GM12801 (cell line): Measurements from ENCODE around the gene EZR.

ENCODE experiments used
- TF ChIP-seq, protein P1 (sequence below): IDR thresholded peaks from one replicate; pipeline ENCODE4 v1.5.1; 2011; ENCODE audit warnings: control low read depth; ENCODE audit not compliant: insufficient read length; ENCODE audit errors: extremely low read depth

The EZR gene

DNA sequence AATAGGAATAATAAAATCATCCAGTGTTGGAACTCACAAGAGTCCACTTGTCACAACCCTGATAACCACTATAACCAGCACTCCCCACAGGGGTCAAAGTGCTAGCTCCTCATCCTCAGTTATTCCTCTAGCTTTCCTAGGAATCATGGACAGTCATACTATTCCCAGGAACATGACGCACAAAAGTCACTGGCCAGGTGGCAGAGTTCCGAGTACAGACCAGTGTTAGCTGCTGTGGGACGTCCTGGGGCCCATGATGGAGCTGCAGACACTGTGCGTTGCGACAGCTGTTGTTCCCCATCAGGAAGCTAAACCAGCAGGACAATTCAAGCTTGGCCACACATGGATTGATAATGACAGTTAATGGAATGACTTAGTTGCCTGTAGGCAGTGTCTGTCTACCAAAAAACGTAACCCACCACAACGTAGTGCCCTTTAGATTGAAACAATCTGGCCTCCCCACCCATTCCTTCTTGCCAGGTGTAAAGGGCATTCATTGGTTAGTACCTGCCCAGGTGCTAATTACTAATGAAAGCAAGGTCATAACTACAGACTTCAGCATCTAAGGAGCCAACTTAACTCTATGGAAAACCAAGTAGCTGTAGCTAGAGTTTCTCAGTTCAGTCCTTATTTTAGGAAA lies 17.4 kb downstream of the EZR start:
- TF ChIP-seq, protein P1, sequence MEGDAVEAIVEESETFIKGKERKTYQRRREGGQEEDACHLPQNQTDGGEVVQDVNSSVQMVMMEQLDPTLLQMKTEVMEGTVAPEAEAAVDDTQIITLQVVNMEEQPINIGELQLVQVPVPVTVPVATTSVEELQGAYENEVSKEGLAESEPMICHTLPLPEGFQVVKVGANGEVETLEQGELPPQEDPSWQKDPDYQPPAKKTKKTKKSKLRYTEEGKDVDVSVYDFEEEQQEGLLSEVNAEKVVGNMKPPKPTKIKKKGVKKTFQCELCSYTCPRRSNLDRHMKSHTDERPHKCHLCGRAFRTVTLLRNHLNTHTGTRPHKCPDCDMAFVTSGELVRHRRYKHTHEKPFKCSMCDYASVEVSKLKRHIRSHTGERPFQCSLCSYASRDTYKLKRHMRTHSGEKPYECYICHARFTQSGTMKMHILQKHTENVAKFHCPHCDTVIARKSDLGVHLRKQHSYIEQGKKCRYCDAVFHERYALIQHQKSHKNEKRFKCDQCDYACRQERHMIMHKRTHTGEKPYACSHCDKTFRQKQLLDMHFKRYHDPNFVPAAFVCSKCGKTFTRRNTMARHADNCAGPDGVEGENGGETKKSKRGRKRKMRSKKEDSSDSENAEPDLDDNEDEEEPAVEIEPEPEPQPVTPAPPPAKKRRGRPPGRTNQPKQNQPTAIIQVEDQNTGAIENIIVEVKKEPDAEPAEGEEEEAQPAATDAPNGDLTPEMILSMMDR, result no peak

DNA sequence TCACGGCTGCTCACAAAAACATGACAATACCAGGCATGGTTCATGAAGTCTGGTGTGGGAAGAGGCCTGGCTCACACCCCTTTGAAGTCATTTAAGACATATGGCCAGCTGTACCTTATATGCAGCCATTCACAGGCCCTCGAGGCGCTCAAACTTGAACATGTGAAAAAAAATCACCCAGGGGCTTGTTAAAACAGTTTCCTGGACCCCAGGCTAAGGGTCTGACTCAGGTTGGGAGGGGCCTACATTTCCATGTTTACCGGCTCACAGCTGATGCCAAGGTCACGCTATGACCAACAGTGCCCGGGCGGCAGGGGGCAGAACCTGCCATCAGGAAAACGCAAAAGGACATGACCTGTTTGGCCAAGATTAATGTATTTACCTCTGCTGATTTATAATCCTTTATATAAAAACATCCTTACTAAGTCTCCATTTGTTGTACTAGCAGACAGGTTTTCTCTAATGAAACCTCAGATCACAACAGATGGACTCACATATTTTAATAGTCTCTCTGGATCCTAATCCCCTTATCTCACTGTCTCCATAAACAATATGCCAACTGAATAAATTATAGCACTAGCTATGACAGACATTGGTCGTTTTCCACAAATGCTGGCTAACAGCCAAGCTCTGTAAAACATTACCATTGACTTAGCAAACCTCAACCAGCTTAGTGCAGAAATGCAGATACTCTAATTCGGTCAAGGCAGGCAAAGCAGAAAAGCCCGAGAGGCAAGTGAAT lies 19.9 kb downstream of the EZR start:
- TF ChIP-seq, protein P1, result no peak

DNA sequence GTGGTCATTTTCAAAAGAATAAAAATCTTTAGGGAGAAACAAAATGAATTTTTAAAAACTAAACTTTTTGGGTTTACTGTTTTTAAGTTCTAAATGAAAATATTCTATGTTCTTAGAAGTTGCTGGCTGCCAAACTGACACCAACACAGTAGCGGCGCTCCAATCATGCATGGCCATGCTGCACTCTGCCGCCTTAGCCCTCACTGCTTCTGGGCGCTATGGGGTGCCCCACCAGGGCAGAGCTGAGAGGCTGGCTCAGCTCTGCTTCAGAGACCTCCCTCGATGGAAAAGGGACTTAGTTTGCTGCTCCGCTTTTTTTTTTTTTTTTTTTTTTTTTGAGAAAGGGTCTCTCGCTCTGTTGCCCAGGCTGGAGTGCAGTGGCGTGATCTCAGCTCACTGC lies 20.9 kb downstream of the EZR start:
- TF ChIP-seq, protein P1, result no peak

DNA sequence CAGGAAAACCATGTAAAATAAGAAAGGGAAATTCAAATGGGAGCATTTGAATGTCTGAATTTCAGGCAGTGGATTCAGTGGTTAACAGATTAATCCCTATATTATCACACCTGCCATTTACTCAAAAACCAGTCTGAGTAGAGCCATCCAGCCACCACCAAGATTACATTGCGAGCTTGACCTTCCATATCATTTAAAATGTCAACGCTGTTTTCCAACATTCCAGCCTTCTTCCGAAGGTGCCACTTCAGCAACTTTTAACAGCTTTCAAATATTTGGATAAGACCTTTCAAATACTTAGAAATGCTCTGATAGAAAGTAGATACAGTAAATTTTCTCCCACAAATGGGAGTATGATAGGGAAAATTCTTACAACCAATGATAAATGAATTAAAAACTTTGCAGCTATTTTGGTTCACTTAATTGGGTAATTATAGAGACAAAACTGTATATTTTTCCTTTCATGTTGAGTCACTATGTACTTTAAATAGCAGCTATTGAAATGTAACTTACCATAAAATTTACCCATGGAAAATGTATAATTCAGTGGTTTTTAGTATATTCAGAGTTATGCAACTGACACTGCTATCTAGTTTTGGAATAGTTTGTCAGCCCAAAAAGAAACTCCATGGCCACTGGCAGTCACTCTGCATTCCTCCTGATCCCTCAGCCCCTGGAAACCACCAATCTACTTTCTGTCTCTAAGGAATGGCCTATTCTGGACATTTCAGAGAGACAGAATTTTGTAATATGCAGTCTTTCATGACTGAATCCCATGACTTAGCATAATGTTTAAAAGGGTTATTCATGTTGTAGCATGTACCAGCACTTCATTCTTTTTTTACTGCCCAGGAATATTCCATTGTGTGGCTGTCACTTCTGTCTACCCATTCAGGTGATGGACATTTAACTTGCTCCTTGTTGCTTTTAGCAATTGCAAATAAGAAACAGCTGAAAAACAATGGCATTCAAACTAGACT lies 21.5 kb downstream of the EZR start:
- TF ChIP-seq, protein P1, result no peak

DNA sequence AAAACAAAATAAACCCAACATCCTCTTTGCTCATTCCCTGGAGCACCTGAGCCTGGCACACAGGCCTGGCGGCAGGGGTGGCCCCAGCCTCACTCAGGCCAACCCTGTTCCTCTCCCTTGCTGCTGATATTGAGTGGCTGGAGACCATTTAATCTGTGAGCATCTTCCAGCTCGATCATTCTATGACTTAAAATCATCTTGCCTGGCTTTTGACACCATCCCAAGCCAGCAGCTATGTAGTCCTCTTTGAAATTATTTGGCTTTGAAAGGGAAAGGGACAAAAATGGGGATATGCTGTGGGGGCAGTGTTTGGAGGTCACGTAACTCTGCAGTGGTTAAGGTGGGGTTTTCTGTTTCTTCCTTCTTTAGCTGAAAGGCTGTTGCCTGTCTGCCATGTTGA lies 22.8 kb downstream of the EZR start:
- TF ChIP-seq, protein P1, result no peak

DNA sequence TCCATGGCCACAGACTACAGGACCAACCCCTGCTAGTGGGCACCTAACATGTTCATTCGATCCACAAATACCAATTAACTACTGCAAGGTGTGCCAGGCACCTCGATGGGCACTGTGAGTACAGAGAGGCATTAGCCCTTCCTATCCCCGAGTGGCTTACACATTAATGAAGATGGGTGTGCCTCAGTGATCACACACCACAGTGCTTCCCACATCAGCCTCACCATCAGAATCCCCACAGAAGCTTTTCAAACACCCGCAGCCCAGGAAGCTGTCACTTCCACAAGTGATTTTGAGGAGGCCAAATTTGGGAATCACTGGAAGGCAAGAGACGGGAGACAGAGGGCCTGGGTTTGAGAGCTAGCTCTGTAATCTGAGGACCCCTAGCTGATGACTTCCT lies 23.7 kb downstream of the EZR start:
- TF ChIP-seq, protein P1, result no peak

DNA sequence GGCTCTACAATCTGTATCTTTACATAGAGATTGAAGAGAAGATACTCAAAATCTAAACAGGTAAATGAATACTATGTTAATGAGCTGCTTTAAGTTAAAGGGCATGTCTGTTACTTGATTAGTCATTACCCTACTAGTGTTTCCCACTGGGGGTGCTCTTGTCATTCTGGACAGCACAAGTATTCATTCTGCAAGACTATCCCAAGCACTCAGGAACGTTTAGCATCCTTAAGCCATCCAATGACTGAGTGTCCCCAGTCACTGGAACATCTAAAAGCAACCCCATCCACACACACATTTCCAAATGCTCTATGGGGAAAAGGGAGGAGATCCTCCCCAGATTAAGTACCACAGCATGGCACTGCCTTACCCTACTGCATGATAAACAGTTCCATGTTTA lies 25.7 kb downstream of the EZR start:
- TF ChIP-seq, protein P1, result no peak
